Measurements from ENCODE around the gene SCEL.

DNA sequence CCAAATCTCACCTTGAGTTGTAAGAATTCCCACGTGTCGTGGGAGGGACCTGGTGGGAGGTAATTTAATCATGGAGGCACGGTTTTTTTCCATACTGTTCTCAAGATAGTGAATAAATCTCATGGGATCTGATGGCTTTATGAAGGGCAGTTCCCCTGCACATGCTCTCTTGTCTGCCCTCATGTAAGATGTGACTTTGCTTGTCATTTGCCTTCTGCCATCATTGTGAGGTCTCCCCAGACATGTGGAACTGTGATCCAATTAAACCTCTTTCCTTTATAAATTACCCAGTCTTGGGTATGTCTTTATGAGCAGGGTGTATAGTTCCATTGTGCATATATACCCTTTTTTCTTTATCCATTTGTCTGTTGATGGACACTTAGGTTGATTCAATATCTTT lies 13.1 kb downstream of the SCEL start:
- no peak for TF ChIP-seq FOXA1 (IDR thresholded peaks at IDR 0.05)
- TF ChIP-seq BHLHE40 (IDR thresholded peaks at IDR 0.05; ENCODE audit: borderline replicate concordance): no peak
- TF ChIP-seq LEF1 (IDR thresholded peaks at IDR 0.05; ENCODE audit: borderline replicate concordance): no peak
- TF ChIP-seq PKNOX1 (IDR thresholded peaks at IDR 0.05): no peak
- TF ChIP-seq FOXM1 (IDR thresholded peaks at IDR 0.05; ENCODE audit: borderline replicate concordance): no peak
- no peak for TF ChIP-seq HDGF (IDR thresholded peaks at IDR 0.05; ENCODE audit: borderline replicate concordance)
- TF ChIP-seq ZNF384 (IDR thresholded peaks at IDR 0.05): no peak
